AG10803 (cell line): ENCODE measurements around the gene CTIF.

Source experiments
- DNase-seq: peaks from one replicate; pipeline ENCODE4 v3.0.0; 2010; ENCODE audit warnings: low read depth
- H3K4me3 ChIP-seq: 2 replicates; pipeline ENCODE4 v1.5.1; 2011; ENCODE audit warnings: mild to moderate bottlenecking, low read length, control low read depth
- CTCF ChIP-seq: conservative IDR thresholded peaks from 2 replicates; pipeline ENCODE4 v1.5.1; 2011; ENCODE audit warnings: mild to moderate bottlenecking, low read length, control low read depth, inconsistent platforms

The CTIF gene

DNA sequence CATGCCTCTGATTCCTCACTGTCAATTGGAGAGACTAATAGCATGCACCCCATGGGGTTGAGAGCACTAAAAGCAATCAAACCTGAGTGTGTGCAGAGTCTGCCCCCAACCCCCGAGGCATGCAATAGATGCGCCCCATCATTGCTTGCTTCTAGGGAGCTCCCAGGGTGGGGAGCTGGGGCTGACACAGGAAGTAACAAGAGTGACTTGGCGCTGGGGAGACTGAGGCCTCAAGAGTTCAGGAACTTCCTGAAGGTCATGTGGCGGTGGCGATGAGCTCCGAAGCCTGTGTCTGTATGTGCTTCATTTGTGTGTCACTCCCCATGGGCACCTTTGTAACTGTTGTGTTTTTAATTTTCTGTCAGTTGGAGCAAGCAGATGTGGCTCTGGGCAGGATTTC is 61.2 kb downstream of the CTIF start:
- no peak for TF ChIP-seq CTCF
- DNase-seq: no peak
- no peak overlapping the region for H3K4me3 ChIP-seq

DNA sequence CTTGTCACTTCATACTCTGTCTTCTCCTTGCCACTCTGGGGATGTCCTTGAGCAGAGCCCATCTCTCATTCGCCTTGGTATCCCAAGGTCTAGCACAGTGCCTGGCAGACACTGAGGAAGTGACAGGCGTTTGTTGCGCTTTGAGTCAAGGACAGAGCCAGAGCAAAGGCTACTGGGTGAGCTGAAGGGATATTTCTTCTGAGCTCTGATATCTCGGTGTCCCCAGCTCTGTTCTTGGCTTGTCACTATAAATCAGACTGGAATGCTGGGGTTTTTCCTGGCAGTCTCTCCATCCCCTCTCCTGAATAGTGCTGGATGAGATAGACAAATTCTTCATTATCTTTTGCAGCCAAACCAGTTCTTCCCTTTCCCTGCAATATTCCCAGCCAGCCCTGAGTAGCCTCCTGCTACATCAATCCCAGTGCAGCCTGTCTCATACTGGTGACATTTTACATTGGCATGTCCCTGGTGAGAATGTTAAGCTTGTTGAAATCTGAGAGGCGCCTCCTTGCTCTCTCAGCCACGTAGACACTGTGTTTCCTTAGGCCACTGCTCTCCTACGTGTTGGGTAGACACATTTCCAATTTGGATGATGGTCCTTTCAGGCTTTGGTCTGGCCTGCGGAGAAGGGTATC is 61.7 kb downstream of the CTIF start:
- TF ChIP-seq CTCF: no peak
- DNase-seq: peak; percentile 53
- no peak overlapping the region for H3K4me3 ChIP-seq

DNA sequence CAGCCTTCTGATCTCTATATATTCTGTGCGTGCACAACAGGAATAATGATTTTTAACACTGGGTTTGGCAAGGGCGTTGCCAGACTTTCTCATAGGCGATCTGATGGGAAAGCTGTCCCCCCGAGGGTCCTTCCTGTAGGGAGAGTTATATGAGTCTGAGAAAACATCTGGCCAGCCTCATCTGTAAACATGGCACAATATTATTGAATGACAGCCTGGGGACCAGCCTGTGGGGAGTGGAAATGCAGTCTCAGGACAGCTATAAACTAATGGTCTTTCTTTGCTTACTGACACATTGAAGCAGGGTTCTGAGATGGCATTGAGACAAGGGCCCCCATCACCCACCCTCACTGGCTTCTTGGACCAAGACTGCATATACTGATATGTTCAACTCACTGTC is 62.5 kb downstream of the CTIF start:
- DNase-seq: no peak

GRCh38 chr18:48602759-48603390 is 64.0 kb downstream of the CTIF start:
- TF ChIP-seq CTCF: no peak
- no peak overlapping the region for H3K4me3 ChIP-seq
- no peak for DNase-seq

More for the DNA sequence above, 62.5 kb downstream of the CTIF start:
- no peak overlapping the region for H3K4me3 ChIP-seq
- TF ChIP-seq CTCF: no peak

GRCh38 chr18:48605408-48605845 is 66.6 kb downstream of the CTIF start:
- no peak for DNase-seq
- no peak overlapping the region for H3K4me3 ChIP-seq
- no peak for TF ChIP-seq CTCF

DNA sequence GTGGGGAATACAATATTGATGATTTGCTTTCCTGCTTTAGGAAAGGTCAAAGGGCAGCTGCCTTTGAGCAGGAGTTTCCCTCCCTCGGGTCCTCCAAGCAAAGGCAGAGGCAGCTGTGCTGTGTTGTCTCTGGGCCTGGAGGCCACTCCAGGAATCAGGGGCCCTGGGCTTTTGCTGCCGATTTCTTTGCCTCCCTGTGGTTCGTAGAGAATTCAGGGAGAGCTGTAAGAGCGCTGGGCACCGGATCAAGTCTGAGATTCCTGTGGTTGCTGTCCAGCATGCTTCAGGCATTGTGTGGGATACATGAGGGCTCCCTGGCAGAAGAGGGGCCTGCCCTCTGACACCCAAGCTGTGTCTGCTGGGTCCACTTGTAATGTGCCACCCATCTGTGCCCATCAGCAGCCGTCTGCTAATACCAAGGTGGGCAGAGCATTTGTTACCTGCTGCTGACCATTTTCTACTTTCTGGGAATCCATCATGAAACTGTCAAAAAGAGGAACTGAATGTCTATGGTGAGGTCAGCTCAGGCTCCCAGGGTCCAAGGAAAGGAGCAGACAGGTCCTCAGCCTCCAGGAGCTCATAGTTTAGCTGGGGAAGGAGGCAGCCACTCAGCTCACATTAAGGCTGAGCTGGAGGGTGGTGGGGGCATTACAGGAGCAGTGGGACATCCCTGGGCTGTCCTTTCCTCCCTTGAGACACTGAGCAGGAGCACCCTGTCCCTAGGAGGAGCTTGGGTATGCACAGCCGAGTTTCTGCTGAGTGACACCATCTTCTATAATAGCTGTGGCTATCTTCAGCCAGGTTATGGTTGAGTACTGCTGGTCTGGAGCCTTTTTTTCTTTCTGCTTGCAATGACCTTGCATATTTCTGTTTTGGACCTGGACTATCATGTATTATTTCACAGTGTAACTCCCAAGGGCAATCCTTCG is 68.5 kb downstream of the CTIF start:
- H3K4me3 ChIP-seq: no peak overlapping the region
- DNase-seq: peak; percentile 92
- TF ChIP-seq CTCF: peak; percentile 4; the same call in 1 of the 2 replicates

GRCh38 chr18:48608581-48608980 is 69.8 kb downstream of the CTIF start:
- no peak for TF ChIP-seq CTCF
- no peak overlapping the region for H3K4me3 ChIP-seq
- DNase-seq: no peak
